ENCODE data around the gene MAP1B. TPM values are rescaled to one million over a fixed set of nuclear protein-coding genes. Genes with fewer than 3 reads are reported as not detected.

Gene MAP1B
- total RNA-seq, 1 donor from 2014 or later, result not detected

DNA sequence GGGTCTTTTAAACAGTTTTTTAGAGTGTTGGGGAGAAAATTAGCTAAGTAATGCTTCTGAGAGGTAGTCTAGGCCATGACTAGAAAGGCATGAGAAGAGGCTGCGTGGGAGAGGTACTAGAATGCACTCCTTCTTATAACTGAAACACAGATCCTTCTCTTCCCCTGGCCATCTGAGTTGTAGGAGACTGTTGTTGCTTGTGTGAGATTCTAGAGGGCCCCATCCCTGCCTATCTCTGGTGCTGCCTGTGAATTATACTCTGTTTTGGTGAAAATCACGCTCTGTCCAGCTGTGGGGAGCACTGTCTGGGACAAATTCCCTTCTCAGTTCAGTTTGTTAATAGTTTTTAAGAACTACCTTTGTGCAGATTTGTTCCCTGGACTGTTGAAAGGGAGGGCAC lies 37.5 kb downstream of the MAP1B start:
- H3K27ac Mint-ChIP-seq, result no peak overlapping the region
- no peaks in the 10 kb centered on the region for H3K4me1 Mint-ChIP-seq (ENCODE audit: low read depth)
- H3K4me3 Mint-ChIP-seq, result no peak overlapping the region
- peaks cover 29% of the 10 kb centered on the region for H3K27me3 Mint-ChIP-seq (ENCODE audit: insufficient read depth)
- DNase-seq (ENCODE audit: low spot score), result no peak
- no peaks in the 10 kb centered on the region for H3K36me3 Mint-ChIP-seq (ENCODE audit: low read depth)
- intact Hi-C loops (cut with micrococcal nuclease), result no loop called here
- H3K9me3 Mint-ChIP-seq, result no peaks in the 10 kb centered on the region

DNA sequence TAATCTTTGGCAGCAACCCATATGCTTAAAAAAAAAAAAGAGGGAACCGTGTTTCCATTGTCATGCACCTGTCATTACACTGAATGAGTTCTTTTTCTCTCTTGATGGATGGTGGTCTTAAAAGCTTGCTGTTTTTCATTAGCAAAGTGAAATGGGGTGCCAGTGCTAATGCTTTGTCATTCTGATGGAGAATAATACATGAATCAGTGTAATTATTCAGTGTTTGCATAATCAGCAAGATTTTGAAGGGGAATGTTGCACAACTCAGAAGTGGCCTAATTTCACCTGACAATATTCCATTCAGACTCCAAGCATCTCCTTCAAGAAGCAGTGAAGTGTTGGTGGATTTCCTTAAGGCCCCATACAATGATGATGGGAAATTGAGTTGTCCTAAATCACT lies 38.1 kb downstream of the MAP1B start:
- Mint-ChIP-seq H3K4me1 (ENCODE audit: low read depth) (no peaks in the 10 kb centered on the region), H3K27ac (no peak overlapping the region), H3K4me3 (no peak overlapping the region), H3K27me3 (ENCODE audit: insufficient read depth) (peaks cover 24% of the 10 kb centered on the region), H3K36me3 (ENCODE audit: low read depth) (no peaks in the 10 kb centered on the region), H3K9me3 (no peaks in the 10 kb centered on the region)
- DNase-seq (ENCODE audit: low spot score), result no peak
- intact Hi-C loops (cut with micrococcal nuclease), result no loop called here

DNA sequence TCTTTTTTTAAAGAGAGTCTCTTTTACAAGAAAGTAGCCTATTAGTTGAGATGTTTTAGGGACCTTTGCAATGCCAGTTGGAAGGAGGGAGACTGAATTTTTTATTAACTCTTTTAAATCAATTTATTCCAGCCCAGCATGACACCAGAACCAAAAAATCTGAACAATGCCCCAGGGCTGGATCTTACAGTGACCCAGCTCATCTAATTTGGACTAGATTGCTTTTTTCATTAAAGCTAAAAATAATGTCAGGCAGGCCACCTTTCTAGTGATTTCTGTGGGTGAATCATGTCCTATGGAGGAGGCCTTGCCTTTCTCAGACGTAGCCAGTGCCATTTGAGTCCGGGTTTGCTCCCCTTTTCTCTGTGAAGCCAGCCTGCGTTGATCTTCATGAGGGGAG lies 38.8 kb downstream of the MAP1B start:
- Mint-ChIP-seq H3K36me3 (ENCODE audit: low read depth) (no peaks in the 10 kb centered on the region), H3K4me3 (no peak overlapping the region), H3K27me3 (ENCODE audit: insufficient read depth) (peaks cover 17% of the 10 kb centered on the region), H3K27ac (no peak overlapping the region), H3K9me3 (no peaks in the 10 kb centered on the region), H3K4me1 (ENCODE audit: low read depth) (no peaks in the 10 kb centered on the region)
- intact Hi-C loops (cut with micrococcal nuclease), result no loop called here
- no peak for DNase-seq (ENCODE audit: low spot score)

DNA sequence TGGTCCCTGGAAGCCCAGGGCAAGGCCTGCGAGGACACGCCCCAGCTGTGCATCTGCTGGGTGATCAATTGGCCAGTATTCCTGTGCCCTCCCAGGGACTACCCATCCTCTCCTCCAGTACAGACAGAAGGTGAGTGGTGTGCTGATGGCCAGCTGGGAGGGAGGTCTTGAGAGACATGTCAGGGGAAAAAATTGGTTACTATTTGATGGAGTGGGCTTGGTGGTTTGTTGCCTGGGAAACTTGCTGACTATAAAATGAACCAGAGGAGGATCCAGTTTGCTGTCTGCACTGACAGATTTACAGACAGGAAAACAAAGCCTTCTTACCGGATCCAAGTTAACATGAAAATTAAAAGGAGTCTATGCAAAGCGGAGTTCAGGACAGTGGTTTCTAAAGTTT lies 40.3 kb downstream of the MAP1B start:
- H3K4me1 Mint-ChIP-seq (ENCODE audit: low read depth), result no peaks in the 10 kb centered on the region
- H3K27ac Mint-ChIP-seq, result no peak overlapping the region
- DNase-seq (ENCODE audit: low spot score), result no peak
- H3K36me3 Mint-ChIP-seq (ENCODE audit: low read depth), result no peaks in the 10 kb centered on the region
- peaks cover 16% of the 10 kb centered on the region for H3K27me3 Mint-ChIP-seq (ENCODE audit: insufficient read depth)
- no peaks in the 10 kb centered on the region for H3K9me3 Mint-ChIP-seq
- no peak overlapping the region for H3K4me3 Mint-ChIP-seq
- intact Hi-C loops (cut with micrococcal nuclease), result no loop called here

DNA sequence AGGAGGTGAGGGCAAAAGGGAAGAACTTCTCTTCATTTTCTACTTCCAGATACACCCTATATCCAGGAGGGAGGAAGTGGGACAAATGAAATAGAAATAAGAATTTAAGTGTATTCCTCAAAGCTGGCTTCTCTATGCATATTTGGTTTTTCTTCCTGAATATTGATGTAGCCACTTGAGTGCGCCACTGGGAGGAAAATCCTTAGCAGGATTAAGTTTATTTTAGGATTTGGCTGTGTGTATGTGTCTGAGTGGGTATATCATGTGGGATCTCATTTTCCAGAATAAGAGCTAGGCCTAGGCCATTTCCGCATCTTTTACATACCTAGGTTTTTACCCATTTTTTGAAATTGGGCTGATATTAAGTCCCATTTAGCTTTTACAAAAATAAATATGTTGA lies 42.5 kb downstream of the MAP1B start:
- DNase-seq (ENCODE audit: low spot score), result no peak
- intact Hi-C loops (cut with micrococcal nuclease), result no loop called here
- no peaks in the 10 kb centered on the region for H3K4me1 Mint-ChIP-seq (ENCODE audit: low read depth)
- H3K36me3 Mint-ChIP-seq (ENCODE audit: low read depth), result no peaks in the 10 kb centered on the region
- no peak overlapping the region for H3K4me3 Mint-ChIP-seq
- no peaks in the 10 kb centered on the region for H3K9me3 Mint-ChIP-seq
- H3K27me3 Mint-ChIP-seq (ENCODE audit: insufficient read depth), result peaks cover 20% of the 10 kb centered on the region
- H3K27ac Mint-ChIP-seq, result no peak overlapping the region

DNA sequence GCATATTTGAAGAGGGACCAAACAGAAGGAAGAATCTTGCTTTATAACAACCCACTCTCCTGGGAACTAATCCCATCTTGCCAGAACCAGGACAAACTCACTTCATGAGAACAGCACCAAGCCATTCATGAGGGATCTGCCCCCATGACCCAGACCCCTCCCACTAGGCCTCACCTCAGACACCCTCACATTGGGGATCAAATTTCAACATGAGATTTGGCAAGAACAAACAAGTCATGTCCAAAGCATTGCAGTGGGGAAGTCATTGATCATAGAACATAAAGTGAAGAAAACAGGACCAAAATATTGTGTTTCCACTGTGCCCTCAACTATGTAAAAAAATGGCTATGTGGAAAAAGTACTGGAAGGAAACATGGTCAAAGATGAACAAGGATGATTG lies 43.9 kb downstream of the MAP1B start:
- Mint-ChIP-seq H3K27me3 (ENCODE audit: insufficient read depth) (peaks cover 17% of the 10 kb centered on the region), H3K4me3 (no peak overlapping the region), H3K4me1 (ENCODE audit: low read depth) (no peaks in the 10 kb centered on the region), H3K27ac (no peak overlapping the region), H3K9me3 (no peaks in the 10 kb centered on the region), H3K36me3 (ENCODE audit: low read depth) (no peaks in the 10 kb centered on the region)
- no peak for DNase-seq (ENCODE audit: low spot score)
- intact Hi-C loops (cut with micrococcal nuclease), result no loop called here

DNA sequence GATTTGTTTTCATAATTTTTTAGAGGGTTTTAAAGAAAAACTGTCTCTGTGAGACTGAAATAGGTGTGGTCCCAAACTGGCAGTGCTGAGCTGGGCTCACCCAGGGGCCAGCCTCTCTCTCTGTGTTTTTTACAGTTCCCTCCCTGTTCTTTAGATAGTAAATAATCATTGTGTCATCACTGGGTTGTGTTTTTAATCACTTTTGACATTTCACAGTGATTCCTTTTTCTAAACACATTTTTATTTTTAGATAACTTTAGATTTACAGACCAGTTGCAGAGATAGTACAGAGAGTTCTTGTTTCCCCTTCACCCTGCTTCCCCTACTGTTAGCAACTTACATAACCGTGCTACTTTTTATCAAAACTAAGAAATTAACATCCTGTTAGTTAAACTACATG lies 44.4 kb downstream of the MAP1B start:
- intact Hi-C loops (cut with micrococcal nuclease), result no loop called here
- no peaks in the 10 kb centered on the region for H3K9me3 Mint-ChIP-seq
- DNase-seq (ENCODE audit: low spot score), result no peak
- H3K27ac Mint-ChIP-seq, result no peak overlapping the region
- no peaks in the 10 kb centered on the region for H3K36me3 Mint-ChIP-seq (ENCODE audit: low read depth)
- H3K4me1 Mint-ChIP-seq (ENCODE audit: low read depth), result no peaks in the 10 kb centered on the region
- H3K4me3 Mint-ChIP-seq, result no peak overlapping the region
- peaks cover 18% of the 10 kb centered on the region for H3K27me3 Mint-ChIP-seq (ENCODE audit: insufficient read depth)

DNA sequence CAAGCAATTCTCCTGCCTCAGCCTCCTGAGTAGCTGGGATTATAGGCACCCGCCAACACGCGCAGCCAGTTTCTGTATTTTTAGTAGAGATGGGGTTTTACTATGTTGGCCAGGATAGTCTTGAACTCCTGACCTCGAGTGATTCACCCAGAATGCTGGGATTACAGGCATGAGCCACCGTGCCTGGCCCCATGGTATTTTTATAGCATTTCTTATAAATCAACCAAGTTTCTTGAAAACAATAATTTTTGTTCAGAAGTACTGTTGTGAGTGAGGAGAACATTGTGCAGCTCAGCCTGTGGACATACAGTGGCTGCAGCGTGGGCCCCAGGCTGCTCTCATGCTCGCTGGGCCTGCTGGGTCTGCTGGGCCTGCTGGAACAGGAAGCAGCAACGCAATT lies 45.3 kb downstream of the MAP1B start:
- H3K4me1 Mint-ChIP-seq (ENCODE audit: low read depth), result no peaks in the 10 kb centered on the region
- no peak for DNase-seq (ENCODE audit: low spot score)
- no peak overlapping the region for H3K4me3 Mint-ChIP-seq
- H3K36me3 Mint-ChIP-seq (ENCODE audit: low read depth), result no peaks in the 10 kb centered on the region
- H3K27me3 Mint-ChIP-seq (ENCODE audit: insufficient read depth), result peaks cover 18% of the 10 kb centered on the region
- no peaks in the 10 kb centered on the region for H3K9me3 Mint-ChIP-seq
- intact Hi-C loops (cut with micrococcal nuclease), result no loop called here
- H3K27ac Mint-ChIP-seq, result no peak overlapping the region

DNA sequence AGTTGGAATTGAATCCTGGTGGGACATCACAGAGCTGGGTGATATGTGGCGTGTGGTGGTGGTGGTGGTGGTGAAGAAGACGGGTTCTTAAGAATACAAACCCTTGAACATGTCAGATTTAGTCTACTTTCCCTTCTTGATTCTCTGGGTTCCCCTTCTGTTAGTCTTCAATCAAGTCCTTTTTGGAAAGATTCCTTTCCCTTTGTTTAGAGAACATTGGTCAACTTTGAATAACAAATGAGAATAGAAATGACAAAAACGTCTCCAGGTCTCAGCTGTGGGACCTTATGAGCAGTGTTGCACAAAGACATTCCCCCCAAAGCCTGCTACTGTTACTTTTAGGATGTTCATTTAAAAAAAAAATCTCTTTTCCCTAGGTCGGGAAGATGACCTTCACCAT lies 46.3 kb downstream of the MAP1B start:
- Mint-ChIP-seq H3K9me3 (no peaks in the 10 kb centered on the region), H3K4me3 (no peak overlapping the region), H3K36me3 (ENCODE audit: low read depth) (no peaks in the 10 kb centered on the region), H3K4me1 (ENCODE audit: low read depth) (no peaks in the 10 kb centered on the region), H3K27me3 (ENCODE audit: insufficient read depth) (peaks cover 18% of the 10 kb centered on the region), H3K27ac (no peak overlapping the region)
- intact Hi-C loops (cut with micrococcal nuclease), result no loop called here
- no peak for DNase-seq (ENCODE audit: low spot score)

DNA sequence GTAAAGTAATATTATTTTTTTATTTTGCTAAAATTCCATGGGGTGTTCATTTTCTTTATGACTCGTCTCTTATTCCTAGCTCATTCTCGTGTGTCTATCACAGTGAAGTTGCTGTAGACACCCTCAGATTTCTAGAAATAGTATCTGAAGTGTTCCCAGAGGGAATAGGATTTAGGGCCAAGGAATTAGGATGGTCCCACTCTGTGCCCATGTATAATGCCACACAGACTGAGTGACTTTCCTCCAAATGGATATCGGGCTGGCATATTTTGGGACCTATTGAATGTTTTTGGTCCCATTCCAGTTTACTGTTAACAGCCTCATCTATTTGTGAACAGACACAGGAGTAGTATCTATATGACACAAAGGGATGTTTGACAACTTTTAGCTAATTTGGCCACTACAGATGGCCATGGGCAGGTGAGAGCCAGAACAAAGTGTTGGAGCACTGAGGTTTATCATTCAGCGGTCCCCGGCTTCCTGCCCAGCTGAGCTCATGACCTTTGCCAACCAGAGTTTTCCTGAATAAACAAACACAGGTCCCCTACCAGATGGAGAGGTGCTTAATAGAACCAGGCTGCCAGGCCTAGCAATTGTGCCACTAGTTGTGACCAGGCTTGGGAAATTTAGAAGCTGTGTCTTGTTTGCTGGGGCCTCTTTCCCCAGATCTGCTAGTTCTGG lies 46.9 kb downstream of the MAP1B start:
- H3K9me3 Mint-ChIP-seq, result no peaks in the 10 kb centered on the region
- H3K36me3 Mint-ChIP-seq (ENCODE audit: low read depth), result no peaks in the 10 kb centered on the region
- H3K4me3 Mint-ChIP-seq, result no peak overlapping the region
- no peaks in the 10 kb centered on the region for H3K4me1 Mint-ChIP-seq (ENCODE audit: low read depth)
- H3K27me3 Mint-ChIP-seq (ENCODE audit: insufficient read depth), result peaks cover 17% of the 10 kb centered on the region
- no peak overlapping the region for H3K27ac Mint-ChIP-seq
- intact Hi-C loops (cut with micrococcal nuclease), result no loop called here
- no peak for DNase-seq (ENCODE audit: low spot score)

DNA sequence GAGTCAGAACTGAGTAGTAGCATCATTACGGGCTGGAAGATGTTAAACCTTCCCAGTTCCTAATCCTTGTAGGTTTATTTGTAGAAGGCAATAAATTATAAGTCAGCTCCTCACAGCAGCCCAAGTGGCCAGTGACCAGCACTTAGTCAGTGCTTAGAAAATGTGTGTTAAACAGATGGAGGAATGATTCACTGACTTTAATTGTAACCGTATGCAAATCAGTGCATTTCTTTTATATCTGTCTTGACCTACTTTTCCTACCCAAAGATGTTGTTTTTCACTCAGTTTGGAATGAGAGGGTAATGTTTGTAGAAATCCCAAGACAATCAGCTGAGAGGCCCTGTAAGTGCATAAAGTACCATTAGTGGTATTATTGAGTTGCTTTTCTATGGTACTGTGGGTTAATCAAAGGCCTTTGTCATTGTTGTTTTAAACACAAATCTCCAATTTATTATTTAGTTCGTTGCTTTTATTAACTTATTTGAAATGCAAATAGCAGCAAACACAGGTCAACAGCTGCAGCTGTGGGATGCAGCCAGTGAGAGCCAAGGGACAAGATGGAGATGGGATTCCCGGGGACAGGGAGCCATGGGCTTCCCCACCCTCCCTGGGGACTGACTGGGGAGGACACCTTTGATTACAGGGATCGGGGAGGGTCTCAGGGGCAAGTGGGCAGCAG lies 49.8 kb downstream of the MAP1B start:
- Mint-ChIP-seq H3K27ac (no peak overlapping the region), H3K9me3 (no peaks in the 10 kb centered on the region), H3K36me3 (ENCODE audit: low read depth) (no peaks in the 10 kb centered on the region), H3K27me3 (ENCODE audit: insufficient read depth) (peaks cover 10% of the 10 kb centered on the region), H3K4me3 (no peak overlapping the region), H3K4me1 (ENCODE audit: low read depth) (no peaks in the 10 kb centered on the region)
- DNase-seq (ENCODE audit: low spot score), result no peak
- intact Hi-C loops (cut with micrococcal nuclease), result no loop called here

DNA sequence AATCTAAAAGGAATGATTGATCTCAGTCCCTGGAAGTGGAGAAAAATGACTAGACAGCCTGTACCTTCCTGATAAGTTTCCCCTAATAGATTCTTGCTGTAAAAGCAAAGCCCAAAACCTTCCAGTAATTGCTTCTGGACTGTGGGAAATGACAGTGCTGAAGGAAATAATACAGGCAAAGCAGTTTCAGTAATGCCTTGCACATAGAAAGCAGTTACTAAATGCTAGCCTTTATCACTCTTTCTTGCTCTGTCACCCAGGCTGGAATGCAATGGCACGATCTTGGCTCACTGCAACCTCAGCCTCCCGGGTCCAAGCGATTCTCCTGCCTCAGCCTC lies 50.3 kb downstream of the MAP1B start:
- intact Hi-C loops (cut with micrococcal nuclease), result no loop called here
- peaks cover 10% of the 10 kb centered on the region for H3K27me3 Mint-ChIP-seq (ENCODE audit: insufficient read depth)
- H3K36me3 Mint-ChIP-seq (ENCODE audit: low read depth), result no peaks in the 10 kb centered on the region
- no peak overlapping the region for H3K27ac Mint-ChIP-seq
- H3K9me3 Mint-ChIP-seq, result no peaks in the 10 kb centered on the region
- DNase-seq (ENCODE audit: low spot score), result no peak
- no peaks in the 10 kb centered on the region for H3K4me1 Mint-ChIP-seq (ENCODE audit: low read depth)
- no peak overlapping the region for H3K4me3 Mint-ChIP-seq

DNA sequence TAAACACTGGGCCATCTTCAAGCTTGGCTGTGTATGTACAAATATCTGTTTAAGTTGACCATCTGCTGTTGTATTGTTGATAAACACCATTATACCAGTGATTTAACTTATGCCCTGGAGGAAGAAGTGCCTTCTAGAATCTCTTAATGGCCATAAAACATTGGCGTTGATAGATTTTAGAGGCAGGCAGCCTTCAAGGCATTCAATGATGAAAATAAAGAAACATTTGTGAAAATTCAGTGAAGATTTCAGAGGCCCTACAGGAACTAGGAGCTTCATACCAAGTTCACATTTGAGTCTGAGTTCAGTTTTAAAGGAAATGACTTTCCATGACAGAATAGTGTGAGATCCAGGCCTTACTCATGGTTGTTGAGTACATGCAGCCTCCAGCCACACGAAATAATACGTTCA lies 52.2 kb downstream of the MAP1B start:
- no peak overlapping the region for H3K27ac Mint-ChIP-seq
- no peaks in the 10 kb centered on the region for H3K9me3 Mint-ChIP-seq
- DNase-seq (ENCODE audit: low spot score), result no peak
- no peaks in the 10 kb centered on the region for H3K4me1 Mint-ChIP-seq (ENCODE audit: low read depth)
- peaks cover 8% of the 10 kb centered on the region for H3K27me3 Mint-ChIP-seq (ENCODE audit: insufficient read depth)
- no peaks in the 10 kb centered on the region for H3K36me3 Mint-ChIP-seq (ENCODE audit: low read depth)
- H3K4me3 Mint-ChIP-seq, result no peak overlapping the region
- intact Hi-C loops (cut with micrococcal nuclease), result no loop called here

DNA sequence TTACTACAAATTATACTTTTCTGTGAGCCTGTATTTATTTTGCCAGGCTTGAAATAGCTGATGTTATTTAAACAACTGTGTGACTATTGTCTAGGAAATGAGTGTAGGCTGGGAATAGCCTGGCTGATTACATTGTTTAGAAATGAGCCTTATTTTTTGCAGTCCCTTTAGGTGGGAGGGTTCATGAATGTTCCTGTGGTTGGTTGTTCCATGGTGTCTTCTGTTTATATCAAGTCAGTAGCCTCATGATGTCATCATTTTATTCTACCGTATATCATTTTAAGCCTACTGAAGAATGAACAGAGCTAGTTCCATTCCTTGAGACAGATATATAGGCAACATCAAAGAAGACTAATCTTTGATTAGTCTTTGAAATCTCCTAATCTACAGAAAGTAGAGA lies 53.1 kb downstream of the MAP1B start:
- intact Hi-C loops (cut with micrococcal nuclease), result no loop called here
- Mint-ChIP-seq H3K36me3 (ENCODE audit: low read depth) (no peaks in the 10 kb centered on the region), H3K4me3 (no peak overlapping the region), H3K4me1 (ENCODE audit: low read depth) (no peaks in the 10 kb centered on the region), H3K27me3 (ENCODE audit: insufficient read depth) (peaks cover 11% of the 10 kb centered on the region), H3K9me3 (no peaks in the 10 kb centered on the region), H3K27ac (no peak overlapping the region)
- DNase-seq (ENCODE audit: low spot score), result no peak

All from activated T-helper 1 cell treated with anti-CD3 and anti-CD28 coated beads, Interleukin-12 subunit alpha, Interleukin-12 subunit beta, Interleukin-2, Interleukin-4 antibody, amounts not matched to agents 30 ng/mL and 10 ng/mL and 1 ng/mL, durations not matched to agents 14 hours and 24 hours and 36 hours (primary cell).